Measurements from ENCODE around the gene PSMA7. TPM values are rescaled to one million over a fixed set of nuclear protein-coding genes. Genes with fewer than 3 reads are reported as not detected.

Gene PSMA7
- total RNA-seq, 1 donor from 2014 or later, result 248 TPM

DNA sequence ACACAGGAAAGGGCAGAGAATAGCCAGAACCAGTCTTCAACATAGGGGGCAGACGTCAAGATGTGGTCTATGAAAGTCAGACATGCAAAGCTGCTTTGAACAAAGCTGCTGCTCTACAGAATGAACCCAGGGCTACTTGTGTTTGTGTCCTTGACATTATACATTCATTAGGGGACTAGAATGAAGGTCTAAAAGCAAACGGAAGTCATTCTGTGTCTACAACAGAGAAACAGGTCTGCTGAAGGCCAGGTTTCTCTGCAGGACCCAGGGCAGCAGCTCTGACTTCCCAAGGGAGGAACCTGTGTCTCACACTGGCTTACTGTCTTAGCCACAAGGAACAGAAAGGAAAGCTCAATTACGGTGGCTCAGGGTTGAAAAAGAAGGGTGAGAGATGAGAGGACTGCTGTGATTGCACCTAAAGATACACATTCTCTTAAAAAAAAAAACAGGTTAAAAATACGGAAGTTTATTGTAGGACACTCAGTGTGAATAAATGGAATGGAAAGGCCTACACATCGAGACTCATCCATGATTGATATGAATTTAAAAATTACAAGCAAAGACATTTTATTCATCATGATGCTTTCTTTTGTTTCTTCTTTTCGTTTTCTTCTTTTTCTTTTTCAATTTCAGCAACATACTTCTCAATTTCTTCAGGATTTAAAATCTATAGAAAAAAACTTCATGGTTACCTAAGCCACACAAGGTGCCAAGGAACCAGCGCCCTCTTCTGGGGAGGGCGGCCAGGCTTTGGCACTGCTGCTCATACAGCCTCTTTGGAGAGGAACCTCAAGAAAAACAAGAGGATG, 6.7 kb downstream of the PSMA7 start:
- peak; percentile 79 for DNase-seq

DNA sequence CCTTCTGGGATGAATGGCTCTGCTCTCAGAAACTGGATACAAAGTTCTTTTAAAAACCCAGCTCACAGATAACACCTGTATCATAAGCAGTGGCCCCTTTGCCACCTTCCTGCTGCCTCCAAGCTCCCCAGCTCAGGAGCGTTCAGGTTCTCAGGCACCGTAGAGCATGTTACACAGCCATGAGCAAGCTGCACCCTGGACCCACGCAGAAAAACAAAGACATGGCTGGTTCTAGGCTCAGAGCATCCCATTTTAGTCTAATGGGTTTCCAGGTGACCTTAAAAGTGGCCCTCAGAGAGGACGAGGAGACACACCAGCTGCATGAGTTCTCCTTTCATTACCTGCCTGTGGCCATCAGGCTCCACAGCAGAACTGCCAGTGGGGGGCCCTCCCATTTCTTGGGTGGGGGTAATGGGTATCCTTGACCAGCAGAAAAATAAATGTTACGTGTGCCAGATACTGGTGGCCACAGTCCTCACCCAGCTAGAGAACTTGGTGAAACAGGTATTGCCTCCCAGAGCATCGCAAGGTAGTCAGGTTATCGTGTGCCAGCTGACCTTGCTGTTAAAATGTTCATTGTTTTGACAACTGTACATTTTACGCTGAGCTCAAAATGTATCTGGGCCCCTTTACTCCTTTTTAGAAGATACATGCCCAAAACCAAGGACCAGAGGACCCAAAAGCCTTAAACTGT, 7.5 kb downstream of the PSMA7 start:
- DNase-seq, result no peak

DNA sequence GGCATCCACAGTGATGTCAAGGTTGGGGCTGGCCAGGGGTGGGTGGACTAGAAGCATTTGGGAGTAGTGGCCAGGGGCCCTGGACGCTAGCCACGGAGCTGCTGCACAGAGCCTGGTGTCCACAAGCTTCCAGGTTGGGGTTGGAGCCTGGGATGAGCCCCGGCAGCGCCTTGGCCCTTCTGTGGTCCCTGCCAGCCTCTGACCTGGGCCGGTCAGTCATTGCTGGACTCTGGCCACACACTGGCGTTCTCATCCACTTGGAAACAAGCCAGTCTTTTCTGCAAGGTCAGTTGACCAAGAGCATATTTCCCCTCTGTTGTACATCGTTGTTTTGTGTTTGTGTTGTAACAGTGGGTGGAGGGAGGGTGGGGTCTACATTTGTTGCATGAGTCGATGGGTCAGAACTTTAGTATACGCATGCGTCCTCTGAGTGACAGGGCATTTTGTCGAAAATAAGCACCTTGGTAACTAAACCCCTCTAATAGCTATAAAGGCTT, 8.4 kb downstream of the PSMA7 start:
- no peak for DNase-seq

DNA sequence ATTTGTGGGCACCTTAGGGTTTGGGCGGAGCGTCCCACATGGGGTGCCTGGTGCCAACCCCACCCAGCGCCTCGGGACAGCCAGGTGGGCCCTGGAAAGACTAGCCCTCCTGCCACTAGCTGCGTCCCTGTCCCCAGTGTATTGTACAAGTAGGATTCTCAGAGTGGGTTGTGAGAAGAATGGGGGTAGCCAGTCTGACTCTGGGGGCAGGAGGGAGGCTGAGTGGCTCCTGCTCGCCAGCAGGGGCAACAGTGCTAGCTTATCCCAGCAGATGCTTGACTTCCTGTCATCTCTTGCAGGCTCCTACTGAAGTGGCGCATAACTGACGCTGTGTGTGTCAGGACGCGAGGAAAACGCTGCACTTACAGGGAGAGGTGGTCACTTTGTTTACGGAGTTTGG, 9.3 kb downstream of the PSMA7 start:
- no peak for DNase-seq

DNA sequence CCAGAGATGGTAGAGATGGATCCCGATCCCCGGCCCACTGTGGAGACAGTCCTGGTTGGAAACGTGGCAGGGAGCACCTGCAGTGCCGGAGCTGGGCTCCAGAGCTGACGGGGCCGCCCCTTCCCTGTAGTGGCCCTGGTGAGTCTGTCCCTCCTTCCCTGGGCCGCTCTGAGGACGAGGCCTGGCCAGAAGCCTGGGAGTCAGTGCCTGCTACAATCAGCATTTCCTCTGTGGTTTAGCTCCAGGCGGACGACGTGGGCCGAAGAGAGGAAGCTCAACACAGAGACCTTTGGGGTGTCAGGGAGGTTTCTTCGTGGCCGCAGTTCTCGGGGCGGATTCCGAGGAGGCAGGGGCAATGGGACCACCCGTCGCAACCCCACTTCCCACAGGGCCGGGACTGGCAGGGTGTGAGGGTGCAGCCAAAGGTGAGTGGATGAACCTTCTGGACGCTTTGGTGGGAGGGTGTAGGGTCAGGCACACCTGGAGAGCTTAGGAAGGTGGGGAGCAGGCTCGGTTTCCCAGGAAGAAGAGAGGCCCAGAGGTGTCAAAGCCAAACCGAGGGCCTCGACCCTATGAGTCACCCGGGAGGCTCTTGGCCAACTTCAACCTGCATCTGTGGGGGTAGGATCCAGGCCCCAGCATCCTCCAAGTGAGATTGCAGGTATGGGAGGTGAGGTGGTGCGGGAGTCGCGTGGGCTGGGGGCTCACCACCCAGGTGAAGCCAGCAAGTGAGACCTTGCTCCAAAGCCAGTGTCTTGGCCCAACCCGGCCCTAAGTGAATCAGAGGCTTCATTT, 9.9 kb downstream of the PSMA7 start:
- no peak for DNase-seq

DNA sequence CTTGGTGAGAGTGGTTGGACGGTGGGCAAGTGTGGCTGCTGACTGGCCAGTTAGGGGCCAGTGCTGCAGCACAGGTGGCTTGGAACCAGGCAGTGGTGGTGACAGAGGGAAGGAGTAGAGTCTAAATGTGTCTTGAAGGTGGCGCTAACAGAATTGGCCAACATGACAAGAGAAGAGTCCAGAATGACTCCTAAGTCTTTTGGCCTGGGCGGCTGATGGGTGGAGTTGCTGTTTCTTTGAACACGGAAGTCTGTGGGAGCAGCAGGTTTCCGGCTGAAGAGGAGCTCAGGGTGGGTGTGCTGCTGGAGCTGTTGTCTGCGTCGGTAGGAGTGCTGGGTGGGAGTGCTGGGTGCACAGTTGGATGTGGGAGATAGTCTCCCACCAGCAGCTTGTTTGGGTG, 10.8 kb downstream of the PSMA7 start:
- DNase-seq, result no peak

DNA sequence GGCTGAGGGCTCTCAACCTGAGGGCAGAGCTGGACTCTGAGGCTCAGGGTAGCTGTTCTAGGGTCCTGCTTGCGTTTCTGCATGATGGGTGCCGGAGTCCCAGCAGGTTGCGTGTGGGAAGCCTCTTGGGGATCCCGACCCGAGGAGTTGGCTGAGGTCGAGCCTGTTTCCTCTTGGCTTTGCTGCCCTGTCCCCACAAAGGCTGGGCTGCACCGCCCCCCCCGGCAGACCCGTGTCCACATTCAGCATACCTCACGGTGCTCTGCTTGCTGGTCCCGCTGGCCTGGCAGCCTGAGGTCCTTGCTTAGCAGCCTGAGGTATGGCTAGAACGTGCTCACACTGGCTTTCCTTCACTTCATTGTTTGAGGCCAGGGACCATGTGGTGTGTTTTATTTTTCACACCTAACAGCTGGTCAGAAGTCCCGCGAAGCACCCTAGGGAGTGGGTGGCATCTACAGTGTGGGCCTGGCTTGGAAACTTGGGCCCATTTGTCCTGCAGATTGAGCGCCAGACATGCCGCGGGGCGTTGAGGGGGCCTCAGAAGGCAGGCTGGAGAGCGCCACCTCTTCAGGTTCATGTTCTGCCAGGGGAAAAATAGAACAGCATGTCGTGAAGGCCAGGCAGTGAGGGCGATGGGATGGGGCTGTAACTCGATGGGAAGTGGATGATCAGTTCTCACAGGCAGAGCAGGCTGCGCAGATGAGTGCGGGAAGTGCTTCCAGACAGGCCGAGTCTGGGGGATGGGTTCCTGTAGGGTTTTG, 11.5 kb downstream of the PSMA7 start:
- DNase-seq, result no peak

DNA sequence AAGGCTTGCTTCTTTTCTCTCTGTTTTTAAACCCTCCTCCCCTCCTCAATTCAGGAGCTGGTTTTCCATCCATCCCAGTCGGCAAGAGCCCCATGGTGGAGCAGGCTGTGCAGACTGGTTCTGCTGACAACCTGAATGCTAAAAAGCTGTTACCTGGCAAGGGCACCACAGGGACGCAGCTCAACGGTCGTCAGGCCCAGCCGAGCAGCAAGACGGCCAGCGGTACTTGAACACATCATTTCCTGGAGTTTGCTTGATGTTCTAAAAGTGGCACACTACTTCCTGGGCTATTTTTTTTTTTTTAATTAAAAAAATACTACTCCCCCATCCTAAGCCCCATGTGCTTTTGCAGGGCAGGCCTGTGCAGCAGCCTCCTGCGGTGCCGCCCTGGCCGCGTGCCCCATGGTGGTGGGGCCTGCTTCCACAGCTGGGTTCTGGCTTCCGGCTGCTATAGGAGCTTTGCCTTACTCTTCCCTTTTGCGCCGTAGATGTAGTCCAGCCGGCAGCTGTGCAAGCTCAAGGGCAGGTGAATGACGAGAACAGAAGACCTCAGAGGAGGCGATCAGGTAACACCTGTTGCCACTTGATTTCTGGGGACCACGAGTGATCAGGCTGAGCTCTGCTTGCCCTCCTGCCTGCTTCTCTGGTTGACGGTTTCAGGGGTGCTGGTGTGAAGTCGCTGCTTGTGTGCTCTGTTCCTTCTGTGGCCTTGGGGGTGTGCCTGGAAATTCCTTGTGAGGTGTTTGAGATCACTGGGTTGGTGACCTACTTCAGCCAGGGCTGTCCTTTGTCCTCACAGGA, 13.3 kb downstream of the PSMA7 start:
- no peak for DNase-seq

DNA sequence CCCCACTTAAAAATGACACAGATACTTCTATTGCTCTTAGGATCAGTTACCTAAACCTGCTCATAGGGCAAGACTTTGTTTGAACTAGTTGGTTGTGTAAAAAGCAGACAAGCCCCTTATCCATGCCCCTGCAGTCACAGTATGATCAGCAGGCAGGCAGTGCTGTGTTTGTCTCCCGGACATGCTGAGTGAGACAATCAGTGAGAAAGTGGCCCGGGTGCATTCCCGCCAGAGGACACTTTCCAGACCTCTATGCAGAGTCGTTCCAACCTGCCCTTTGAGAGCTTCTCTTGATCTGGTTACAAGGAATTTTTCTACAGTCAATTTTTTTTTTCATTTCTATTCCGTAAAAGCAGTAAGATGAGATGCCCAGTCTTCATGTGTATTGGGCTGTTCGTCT, 14.7 kb downstream of the PSMA7 start:
- DNase-seq, result no peak

DNA sequence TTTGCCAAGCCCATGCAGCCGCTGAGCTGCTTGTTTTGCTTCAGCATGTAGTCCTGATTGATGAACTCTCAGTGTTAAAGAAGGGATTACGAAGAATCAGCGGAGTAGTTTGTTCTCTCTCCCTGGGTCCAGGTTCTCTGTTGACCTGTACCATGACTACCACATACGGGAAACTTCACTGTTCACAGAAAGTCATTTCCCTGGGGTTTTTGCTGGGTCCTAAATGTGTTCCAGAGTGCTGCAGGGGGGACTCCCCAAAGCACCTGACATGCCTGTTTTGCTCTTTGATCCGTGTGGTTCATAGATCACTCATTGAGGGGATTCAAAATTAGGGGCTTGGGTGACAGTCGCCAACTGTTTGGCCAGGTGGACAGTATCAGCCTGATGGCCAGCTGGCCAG, 15.4 kb downstream of the PSMA7 start:
- no peak for DNase-seq

DNA sequence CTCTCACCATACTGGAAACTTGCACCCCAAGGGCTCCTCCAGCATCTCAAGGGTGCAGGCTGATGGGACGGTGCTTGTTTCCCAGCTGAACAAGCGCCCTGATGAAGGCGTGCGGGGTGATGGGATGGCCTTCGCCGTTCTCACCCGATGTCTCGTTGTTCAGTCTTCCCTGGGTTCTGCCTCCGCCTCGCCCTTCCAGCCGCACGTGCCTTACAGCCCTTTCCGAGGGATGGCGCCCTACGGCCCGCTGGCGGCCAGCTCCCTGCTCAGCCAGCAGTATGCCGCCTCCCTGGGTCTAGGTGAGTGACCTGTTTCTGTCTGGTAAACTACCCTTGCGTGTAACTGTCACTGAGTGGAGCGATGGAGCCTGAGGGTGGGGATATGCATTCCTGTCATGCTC, 17.1 kb downstream of the PSMA7 start:
- no peak for DNase-seq

DNA sequence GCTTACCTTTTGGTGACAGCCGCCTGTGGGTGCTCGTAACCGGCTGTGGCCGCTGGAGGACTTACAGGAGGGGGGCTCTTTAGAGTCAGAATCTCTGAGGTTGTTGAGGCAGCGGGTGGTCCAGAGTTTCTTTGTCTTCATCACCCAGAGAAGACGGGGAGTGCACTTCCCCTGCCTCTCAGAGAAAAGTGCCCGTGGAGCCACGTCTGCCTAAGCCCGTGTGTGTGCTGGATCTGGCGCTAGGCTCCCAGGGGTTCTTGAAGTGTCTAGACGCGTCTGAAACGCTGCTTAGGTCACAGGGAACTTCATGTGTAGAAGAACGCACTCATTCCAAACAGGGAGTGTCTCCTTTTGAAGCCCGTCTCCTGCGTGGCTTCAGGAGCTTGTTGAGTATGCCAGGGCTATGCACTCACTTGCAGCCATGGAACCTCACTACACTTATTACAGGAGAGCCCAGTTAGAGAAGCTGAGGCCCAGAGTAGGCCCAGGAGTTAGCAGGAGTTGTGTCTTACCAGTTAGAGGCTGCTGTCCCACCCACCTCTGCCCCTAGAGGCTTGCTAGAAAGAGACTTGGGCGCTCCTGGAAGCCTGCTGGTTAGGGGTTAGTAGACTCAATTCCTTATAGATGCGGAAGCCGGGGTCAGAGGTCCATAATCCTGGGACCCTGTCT, 19.6 kb downstream of the PSMA7 start:
- DNase-seq, result peak; percentile 33

DNA sequence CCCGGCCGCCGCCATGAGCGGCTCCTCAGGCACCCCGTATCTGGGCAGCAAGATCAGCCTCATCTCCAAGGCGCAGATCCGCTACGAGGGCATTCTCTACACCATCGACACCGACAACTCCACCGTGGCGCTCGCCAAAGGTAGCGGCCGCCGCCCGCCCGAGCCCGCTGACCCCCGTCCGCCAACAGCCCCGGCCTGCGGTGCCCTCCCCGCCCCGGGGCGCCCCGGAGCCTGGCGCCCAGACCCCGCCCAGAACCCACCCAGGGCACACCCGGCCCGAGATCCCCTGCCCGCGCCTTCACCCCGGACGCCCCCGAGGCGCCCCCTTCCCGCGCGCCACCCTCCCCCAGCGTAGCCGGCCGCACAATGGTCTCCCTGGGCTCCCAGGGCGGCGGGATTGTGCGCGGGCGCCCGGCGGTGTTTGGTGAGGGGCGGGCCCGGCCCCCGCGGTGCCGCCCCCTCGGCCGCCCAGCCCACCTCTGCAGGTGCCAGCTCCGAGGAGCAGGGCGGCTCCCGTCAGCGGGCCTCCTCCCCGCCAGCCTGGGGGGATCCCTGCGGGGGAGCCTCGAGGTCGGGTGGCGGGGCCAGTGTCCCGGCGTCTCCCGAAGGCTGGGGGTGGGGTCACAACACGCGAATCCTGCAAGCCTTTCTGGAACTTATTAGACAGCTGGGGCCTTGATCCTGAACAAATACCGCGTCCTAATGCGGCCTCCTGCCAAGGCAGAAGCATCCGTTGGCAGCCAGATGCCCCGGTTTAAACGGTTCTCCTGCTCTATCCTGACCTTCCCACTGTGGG, 20.3 kb downstream of the PSMA7 start:
- DNase-seq, result peak; percentile 83

DNA sequence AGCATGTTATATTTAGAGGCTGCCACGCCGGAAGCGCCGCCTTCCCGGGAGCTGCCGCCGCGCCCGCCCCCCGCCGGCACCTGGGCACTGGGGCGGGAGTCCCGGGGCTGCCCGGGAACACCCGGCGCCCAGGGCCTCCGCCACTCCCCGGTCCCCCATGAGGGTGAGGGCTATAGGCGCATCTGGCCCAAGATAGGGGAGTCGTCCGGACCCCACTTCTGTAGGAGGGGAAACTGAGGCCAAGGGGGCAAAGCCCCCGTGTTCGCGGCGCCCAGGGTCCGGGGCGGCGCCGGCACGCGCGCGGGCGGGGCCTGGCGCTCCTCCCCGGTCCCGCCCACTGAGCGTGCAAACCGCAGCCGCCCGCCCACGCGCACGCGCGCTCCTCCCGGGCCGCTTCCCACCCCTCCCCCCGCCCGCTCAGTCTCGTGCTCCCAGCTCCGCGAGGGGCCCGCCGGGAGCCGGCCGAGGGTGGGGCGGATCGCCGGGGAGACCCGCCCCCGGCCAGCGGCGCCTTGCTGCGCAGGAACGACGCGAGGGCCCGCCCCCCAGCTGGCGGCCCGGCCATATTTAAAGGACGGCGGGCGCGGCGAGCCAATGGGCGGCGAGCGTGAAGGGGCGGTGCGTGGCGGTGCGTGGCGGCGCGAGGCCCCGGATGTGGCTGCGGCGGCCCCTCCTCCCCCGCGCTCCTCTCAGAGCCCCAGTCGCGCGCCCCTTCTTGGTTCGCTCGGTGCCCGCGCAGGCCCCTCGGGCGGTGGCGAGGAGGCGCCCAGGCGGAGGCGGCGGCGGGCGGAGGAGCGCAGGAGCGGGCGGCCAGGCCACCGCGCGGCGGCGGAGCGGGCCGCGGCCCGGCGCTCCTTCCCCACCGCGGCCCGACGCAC, 21.2 kb downstream of the PSMA7 start, which contains the start of gene LSM14B:
Gene LSM14B, plus strand, starts transcription at position 700 of the 878 bp plus-strand sequence. CDS start 192 bp downstream, outside the sequence.
- peak; percentile 99 for DNase-seq

DNA sequence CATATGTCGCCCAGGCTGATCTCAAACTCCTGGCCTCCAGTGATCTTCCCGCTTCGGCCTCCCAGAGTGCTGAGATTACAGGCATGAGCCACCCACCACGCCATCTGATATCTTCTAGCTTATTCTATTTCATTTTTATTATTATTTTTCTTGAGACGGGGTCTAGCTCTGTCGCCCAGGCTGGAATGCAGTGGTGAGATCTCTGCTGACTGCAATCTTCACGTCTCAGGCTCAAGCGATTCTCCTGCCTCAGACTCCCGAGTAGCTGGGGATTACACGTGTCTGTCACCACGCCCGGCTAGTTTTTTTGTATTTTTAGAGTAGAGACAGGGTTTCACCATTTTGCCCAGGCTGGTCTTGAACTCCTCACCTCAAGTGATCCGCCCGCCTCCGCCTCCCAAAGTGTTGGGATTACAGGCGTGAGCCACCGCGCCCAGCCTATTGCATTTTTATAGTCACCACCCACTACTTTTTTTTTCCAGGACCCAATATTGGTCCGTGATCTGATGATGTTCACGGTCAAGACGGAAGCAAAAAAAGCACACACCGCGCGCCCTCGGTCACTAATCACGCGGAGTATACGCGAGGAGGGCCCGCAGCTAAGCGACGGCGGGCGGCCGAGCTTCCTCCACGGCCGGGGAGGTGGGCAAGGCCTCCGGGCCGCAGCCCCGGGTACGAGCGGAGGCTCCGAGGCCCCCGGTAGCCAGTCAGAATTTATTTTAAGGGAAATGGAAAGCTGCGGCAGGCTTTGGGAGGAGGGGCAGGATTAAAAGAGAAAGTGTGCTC, 22.0 kb downstream of the PSMA7 start:
- DNase-seq, result no peak

DNA sequence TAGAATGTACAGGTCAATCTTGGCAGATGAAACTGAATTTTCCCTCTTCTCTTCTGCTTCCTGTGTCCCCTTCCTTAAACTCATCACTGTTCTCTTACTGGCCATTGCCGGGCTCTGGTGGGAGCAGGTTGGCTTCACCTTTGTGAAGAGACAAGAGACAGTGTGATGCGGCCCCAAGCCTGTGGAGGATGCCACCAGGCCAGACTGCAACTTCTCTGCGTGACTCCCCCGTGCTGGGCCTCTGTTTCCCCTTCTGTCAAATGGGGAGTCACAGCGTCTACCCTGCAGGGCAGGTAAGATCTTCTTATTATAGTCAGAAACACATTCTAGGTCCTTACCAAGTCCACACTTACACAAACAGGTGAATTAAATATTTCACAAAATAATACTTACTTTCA, 22.8 kb downstream of the PSMA7 start:
- no peak for DNase-seq

DNA sequence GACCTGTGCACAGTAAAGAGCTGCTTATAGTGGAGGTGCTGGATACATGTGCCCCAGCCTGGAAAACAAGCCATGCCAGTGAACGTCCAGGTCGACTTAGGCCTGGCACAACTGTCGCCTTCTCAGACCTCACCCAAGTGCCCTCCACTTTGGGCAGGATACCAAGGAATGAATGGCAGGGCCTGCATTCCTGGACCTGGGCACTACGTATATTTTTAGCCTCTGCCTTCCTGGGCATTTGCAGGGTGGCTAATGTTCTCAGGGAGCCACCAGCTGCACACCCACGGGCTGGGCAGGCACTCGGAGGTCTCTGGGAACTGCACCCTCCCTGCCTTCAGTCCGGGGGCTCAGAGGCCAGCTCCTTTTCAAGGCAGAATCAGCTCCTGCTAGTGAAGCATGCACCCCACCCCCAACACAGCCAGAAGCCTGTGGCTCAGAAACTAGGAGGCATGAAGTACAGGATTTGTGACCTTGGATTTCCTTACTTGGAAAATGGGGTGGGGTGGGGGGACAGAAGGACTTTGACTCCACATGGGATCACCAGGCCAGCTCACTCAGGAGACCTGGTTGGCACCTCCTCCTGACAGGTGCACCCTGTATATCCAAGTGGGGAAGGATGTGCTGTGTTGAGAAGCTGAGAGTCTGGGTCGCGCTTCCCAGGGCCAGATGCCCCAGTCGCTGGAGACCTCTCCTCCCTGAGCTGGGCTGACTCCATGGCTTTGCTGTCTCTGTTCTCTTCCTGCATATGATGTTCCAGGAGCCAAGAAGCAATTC, 23.4 kb downstream of the PSMA7 start:
- peak; percentile 62 for DNase-seq
